Measurements from ENCODE around the gene UBE2N.

Gene UBE2N

GRCh38 chr12:93373961-93374656 lies 67.6 kb downstream of the UBE2N start:
- TF ChIP-seq GATA1 (IDR thresholded peaks at IDR 0.05; ENCODE audit: low read depth, low read length) = no peak
- TF ChIP-seq POLR2A (IDR thresholded peaks at IDR 0.05; ENCODE audit: low read length) = no peak
- peak; percentile 75 to 81 for DNase-seq

- no peak for DNase-seq
- TF ChIP-seq POLR2A (IDR thresholded peaks at IDR 0.05; ENCODE audit: low read length) = no peak
- TF ChIP-seq GATA1 (IDR thresholded peaks at IDR 0.05; ENCODE audit: low read depth, low read length) = no peak
These were observed 70.8 kb downstream of the UBE2N start for GRCh38 chr12:93370947-93371346.

GRCh38 chr12:93369505-93369904 lies 72.2 kb downstream of the UBE2N start:
- no peak for DNase-seq
- TF ChIP-seq POLR2A (IDR thresholded peaks at IDR 0.05; ENCODE audit: low read length) = no peak
- TF ChIP-seq GATA1 (IDR thresholded peaks at IDR 0.05; ENCODE audit: low read depth, low read length) = no peak

- DNase-seq = no peak
- TF ChIP-seq POLR2A (IDR thresholded peaks at IDR 0.05; ENCODE audit: low read length) = no peak
These were observed 73.0 kb downstream of the UBE2N start for GRCh38 chr12:93368766-93369165.

- DNase-seq = no peak
- no peak for TF ChIP-seq GATA1 (IDR thresholded peaks at IDR 0.05; ENCODE audit: low read depth, low read length)
- TF ChIP-seq POLR2A (IDR thresholded peaks at IDR 0.05; ENCODE audit: low read length) = no peak
These were observed 75.3 kb downstream of the UBE2N start for GRCh38 chr12:93366422-93366821.

- no peak for DNase-seq
- TF ChIP-seq GATA1 (IDR thresholded peaks at IDR 0.05; ENCODE audit: low read depth, low read length) (no peak), POLR2A (IDR thresholded peaks at IDR 0.05; ENCODE audit: low read length) (no peak)
These were observed 75.9 kb downstream of the UBE2N start for GRCh38 chr12:93365616-93366405.

- no peak for TF ChIP-seq GATA1 (IDR thresholded peaks at IDR 0.05; ENCODE audit: low read depth, low read length)
- no peak for TF ChIP-seq POLR2A (IDR thresholded peaks at IDR 0.05; ENCODE audit: low read length)
- DNase-seq = peak in 1 of 2 experiments; percentile 30
These were observed 77.9 kb downstream of the UBE2N start for GRCh38 chr12:93363841-93364297.

GRCh38 chr12:93361151-93361919 lies 80.4 kb downstream of the UBE2N start:
- peak; percentile 67 for TF ChIP-seq POLR2A (IDR thresholded peaks at IDR 0.05; ENCODE audit: low read length)
- no peak for TF ChIP-seq GATA1 (IDR thresholded peaks at IDR 0.05; ENCODE audit: low read depth, low read length)
- DNase-seq = peak; percentile 64 to 66

- no peak for TF ChIP-seq GATA1 (IDR thresholded peaks at IDR 0.05; ENCODE audit: low read depth, low read length)
- TF ChIP-seq POLR2A (IDR thresholded peaks at IDR 0.05; ENCODE audit: low read length) = no peak
- DNase-seq = peak; percentile 79 to 86
These were observed 81.1 kb downstream of the UBE2N start for GRCh38 chr12:93360688-93361087.

GRCh38 chr12:93358821-93359220 lies 82.9 kb downstream of the UBE2N start:
- TF ChIP-seq GATA1 (IDR thresholded peaks at IDR 0.05; ENCODE audit: low read depth, low read length) (no peak), POLR2A (IDR thresholded peaks at IDR 0.05; ENCODE audit: low read length) (no peak)
- no peak for DNase-seq

- no peak for DNase-seq
- no peak for TF ChIP-seq GATA1 (IDR thresholded peaks at IDR 0.05; ENCODE audit: low read depth, low read length)
- no peak for TF ChIP-seq POLR2A (IDR thresholded peaks at IDR 0.05; ENCODE audit: low read length)
These were observed 83.7 kb downstream of the UBE2N start for GRCh38 chr12:93358058-93358457.

GRCh38 chr12:93356214-93356613 lies 85.5 kb downstream of the UBE2N start:
- DNase-seq = no peak
- TF ChIP-seq POLR2A (IDR thresholded peaks at IDR 0.05; ENCODE audit: low read length) = no peak
- TF ChIP-seq GATA1 (IDR thresholded peaks at IDR 0.05; ENCODE audit: low read depth, low read length) = no peak
